Neural crest cell (in vitro differentiated cells): Measurements from ENCODE around the gene CALML6. TPM values are rescaled to one million over a fixed set of nuclear protein-coding genes. Genes with fewer than 3 reads are reported as not detected.
"Not testable (repeated sequence)": the region's sequence is repeated elsewhere in the genome, so short reads cannot be mapped to it uniquely, and the experiment has no call there.

ENCODE experiments used
- DNase-seq: peaks from one replicate; pipeline ENCODE4 v3.0.0; 2021; ENCODE audit warnings: low read depth, mixed read lengths, low spot score
- H3K27ac Mint-ChIP-seq: one replicate; pipeline ENCODE4 v1.8.0; 2021; ENCODE audit warnings: mild to moderate bottlenecking, mixed read lengths; ENCODE audit not compliant: unreplicated experiment
- H3K27me3 Mint-ChIP-seq: 2 replicates; pipeline ENCODE4 v1.8.0; 2021; ENCODE audit warnings: low read depth, mild to moderate bottlenecking, mixed read lengths
- H3K36me3 Mint-ChIP-seq: 2 replicates; pipeline ENCODE4 v1.8.0; 2021; ENCODE audit warnings: low read depth, mild to moderate bottlenecking, mixed read lengths
- H3K4me1 Mint-ChIP-seq: 2 replicates; pipeline ENCODE4 v1.8.0; 2021; ENCODE audit warnings: mixed read lengths
- H3K4me3 Mint-ChIP-seq: one replicate; pipeline ENCODE4 v1.8.0; 2021; ENCODE audit warnings: mild to moderate bottlenecking, mixed read lengths
- H3K9me3 Mint-ChIP-seq: 2 replicates; pipeline ENCODE4 v1.8.0; 2021; ENCODE audit warnings: mixed read lengths
- total RNA-seq: library from RNA; stranded (reverse); gene quantifications from 2 replicates; pipeline ENCODE4 v1.2.1, GENCODE V29; 2021
- TF ChIP-seq, protein P1 (sequence below): fragments of 200-600 bp; sonication (generic); conservative IDR thresholded peaks from 2 replicates; pipeline ENCODE4 v1.5.0; 2021; ENCODE audit warnings: antibody characterized with exemption, mild to moderate bottlenecking

Gene CALML6
- total RNA-seq, 1 donor from 2014 or later, result 0.63 TPM

DNA sequence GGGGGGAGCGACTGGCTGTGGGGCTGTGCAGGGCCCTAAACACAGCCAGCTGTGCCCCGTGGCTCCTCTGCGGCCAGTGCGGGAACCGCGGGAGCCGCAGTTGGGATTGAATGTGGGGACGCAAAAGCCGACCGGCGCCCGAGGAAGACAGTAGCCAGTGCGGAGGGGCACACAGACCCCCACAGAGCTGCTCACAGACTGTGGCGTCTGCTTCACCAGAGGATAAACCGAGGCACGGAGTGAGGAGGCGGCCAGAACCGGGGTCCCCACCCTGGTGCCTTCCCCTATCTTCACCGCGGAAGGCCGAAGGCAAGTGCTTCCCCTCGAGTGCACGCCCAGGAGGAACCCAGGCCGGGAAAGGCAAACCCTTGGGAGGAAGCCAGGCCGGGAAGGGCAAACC lies 12.7 kb downstream of the CALML6 start:
- no peaks in the 10 kb centered on the region for H3K4me1 Mint-ChIP-seq
- TF ChIP-seq, protein P1, sequence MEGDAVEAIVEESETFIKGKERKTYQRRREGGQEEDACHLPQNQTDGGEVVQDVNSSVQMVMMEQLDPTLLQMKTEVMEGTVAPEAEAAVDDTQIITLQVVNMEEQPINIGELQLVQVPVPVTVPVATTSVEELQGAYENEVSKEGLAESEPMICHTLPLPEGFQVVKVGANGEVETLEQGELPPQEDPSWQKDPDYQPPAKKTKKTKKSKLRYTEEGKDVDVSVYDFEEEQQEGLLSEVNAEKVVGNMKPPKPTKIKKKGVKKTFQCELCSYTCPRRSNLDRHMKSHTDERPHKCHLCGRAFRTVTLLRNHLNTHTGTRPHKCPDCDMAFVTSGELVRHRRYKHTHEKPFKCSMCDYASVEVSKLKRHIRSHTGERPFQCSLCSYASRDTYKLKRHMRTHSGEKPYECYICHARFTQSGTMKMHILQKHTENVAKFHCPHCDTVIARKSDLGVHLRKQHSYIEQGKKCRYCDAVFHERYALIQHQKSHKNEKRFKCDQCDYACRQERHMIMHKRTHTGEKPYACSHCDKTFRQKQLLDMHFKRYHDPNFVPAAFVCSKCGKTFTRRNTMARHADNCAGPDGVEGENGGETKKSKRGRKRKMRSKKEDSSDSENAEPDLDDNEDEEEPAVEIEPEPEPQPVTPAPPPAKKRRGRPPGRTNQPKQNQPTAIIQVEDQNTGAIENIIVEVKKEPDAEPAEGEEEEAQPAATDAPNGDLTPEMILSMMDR, result no peak
- no peaks in the 10 kb centered on the region for H3K27me3 Mint-ChIP-seq
- no peak overlapping the region for H3K27ac Mint-ChIP-seq
- H3K9me3 Mint-ChIP-seq, result no peaks in the 10 kb centered on the region
- no peaks in the 10 kb centered on the region for H3K36me3 Mint-ChIP-seq
- DNase-seq, result no peak
- no peak overlapping the region for H3K4me3 Mint-ChIP-seq

DNA sequence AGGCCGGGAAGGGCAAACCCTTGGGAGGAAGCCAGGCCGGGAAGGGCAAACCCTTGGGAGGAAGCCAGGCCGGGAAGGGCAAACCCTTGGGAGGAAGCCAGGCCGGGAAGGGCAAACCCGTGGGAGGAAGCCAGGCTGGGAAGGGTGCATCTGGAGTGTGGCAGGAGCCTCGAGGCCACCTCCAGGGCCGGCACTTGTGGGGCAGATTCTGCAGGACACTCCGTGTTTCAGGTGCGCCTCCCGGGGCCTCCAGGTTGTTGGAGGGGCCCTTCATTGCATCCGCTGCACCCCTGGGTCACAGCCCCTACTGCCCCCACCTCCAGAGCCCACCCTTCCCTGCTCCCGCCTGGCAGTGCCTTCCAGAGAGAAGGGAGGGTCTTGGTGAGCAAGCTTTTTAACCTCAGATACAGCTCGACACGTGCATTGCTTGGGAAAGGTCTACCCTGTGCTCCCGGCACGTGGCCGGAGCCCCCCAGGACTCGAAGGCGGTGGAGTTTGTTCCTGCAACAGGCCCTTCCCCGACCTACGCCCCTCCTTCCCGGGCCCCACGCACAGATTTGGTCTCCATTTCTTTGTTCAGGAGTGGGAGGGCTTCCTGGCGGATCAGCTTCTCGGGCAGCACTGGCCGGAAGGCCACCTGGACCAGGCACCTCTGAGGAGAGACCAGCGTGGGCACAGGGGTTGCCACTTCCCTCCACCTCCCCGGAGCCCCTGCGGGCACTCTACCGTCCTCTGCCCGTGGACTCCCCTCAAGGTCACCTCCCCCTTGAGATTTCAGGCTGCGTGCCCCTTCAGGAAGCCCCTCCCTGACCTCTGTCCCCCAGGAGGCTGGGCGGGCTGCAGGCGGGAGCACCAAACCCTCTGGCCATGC lies 13.4 kb downstream of the CALML6 start:
- H3K27me3 Mint-ChIP-seq, result peaks cover 1% of the 10 kb centered on the region
- peaks cover 1% of the 10 kb centered on the region for H3K9me3 Mint-ChIP-seq
- DNase-seq, result no peak
- no peak overlapping the region for H3K27ac Mint-ChIP-seq
- H3K4me1 Mint-ChIP-seq, result no peaks in the 10 kb centered on the region
- H3K36me3 Mint-ChIP-seq, result no peaks in the 10 kb centered on the region
- no peak overlapping the region for H3K4me3 Mint-ChIP-seq
- TF ChIP-seq, protein P1, result no peak

DNA sequence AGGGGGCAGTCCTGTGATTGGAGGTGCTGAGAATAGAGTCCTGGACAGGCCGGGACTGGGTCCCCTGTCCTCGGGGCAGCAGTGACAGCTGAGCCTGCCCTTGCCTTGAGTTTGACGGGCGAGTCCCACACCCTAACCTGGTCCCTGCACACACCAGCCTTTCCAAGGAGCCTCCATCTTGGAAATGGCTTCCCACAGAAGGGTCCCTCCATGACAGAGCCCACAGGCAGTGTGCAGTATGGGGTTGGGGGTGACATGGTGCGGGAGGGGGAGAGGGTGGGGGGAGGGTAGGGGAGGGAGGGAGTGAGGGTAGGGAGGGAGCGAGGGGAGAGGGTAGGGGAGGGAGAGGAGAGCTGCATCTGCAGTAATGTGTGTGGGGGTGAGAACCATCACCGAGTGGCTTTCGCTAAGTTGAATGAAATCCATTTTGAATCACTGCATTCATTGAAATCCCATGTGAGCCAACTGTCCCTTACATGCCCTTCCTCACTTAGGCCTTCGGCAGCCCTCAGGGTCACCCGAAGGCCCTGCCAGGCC lies 14.1 kb downstream of the CALML6 start:
- DNase-seq, result no peak
- H3K27me3 Mint-ChIP-seq, result peaks cover 2% of the 10 kb centered on the region
- TF ChIP-seq, protein P1, result no peak
- H3K4me3 Mint-ChIP-seq, result no peak overlapping the region
- H3K4me1 Mint-ChIP-seq, result no peaks in the 10 kb centered on the region
- H3K36me3 Mint-ChIP-seq, result no peaks in the 10 kb centered on the region
- peaks cover 5% of the 10 kb centered on the region for H3K9me3 Mint-ChIP-seq
- no peak overlapping the region for H3K27ac Mint-ChIP-seq

DNA sequence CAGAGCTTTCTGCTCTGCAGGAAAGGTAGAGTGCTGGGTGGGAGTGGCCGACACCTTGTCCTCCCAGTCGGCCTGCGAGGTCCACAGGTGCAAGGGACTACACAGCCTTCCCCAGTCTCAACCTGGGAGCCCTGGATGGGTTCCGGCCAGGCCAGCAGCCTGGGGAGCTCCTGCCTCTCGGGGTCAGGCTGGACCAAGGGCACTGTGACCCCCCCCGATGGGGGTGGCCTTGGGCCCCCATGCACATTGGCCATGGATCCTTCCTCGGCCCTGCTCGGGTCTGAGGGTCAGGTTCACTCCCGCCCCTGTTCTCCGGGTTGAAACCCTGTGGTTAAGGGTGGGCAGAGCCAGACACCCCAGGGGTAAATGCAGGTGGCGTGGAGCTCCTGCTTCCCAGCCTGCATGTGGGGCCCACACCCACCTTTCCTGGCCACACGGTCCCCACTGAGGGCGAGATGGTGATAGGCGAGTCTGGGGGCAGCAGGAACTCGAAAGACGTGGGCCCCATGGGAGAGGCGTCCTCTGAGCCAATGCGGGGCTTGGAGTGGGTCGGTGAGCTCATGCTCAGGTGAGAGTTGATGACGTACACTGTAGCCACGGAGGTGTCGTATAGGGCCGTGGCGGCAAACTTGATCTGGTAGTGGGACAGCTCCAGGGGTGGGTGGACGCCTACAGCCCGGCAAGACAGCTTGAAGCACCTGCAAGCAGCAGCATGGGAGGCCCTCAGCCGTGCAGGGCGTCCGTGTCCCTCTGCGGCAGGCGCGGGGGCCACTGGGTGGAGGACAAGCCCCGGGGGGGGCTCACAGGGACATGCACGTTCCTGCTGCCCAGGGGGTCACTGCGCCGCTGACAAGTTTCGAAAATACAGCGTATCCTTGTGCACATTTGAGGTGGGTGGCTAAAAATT lies 14.8 kb downstream of the CALML6 start:
- H3K4me1 Mint-ChIP-seq, result no peaks in the 10 kb centered on the region
- no peak overlapping the region for H3K4me3 Mint-ChIP-seq
- H3K36me3 Mint-ChIP-seq, result no peaks in the 10 kb centered on the region
- H3K27ac Mint-ChIP-seq, result no peak overlapping the region
- H3K27me3 Mint-ChIP-seq, result peaks cover 2% of the 10 kb centered on the region
- TF ChIP-seq, protein P1, result no peak
- DNase-seq, result no peak
- peaks cover 7% of the 10 kb centered on the region for H3K9me3 Mint-ChIP-seq

DNA sequence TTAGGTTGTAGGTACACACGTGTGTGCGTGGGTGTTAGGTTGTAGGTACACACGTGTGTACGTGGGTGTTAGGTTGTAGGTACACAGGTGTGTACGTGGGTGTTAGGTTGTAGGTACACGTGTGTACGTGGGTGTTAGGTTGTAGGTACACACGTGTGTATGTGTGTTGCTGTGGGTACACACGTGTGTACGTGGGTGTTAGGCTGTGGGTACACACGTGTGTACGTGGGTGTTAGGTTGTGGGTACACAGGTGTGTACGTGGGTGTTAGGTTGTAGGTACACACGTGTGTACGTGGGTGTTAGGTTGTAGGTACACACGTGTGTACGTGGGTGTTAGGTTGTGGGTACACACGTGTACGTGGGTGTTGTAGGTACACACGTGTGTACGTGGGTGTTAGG lies 19.8 kb downstream of the CALML6 start:
- not testable (repeated sequence) for DNase-seq, H3K36me3 Mint-ChIP-seq, H3K27me3 Mint-ChIP-seq, H3K27ac Mint-ChIP-seq, H3K9me3 Mint-ChIP-seq, H3K4me3 Mint-ChIP-seq, H3K4me1 Mint-ChIP-seq
